SU-DHL-6 (cell line): Measurements from ENCODE around the gene PAQR4.

ENCODE experiments used
- H2AFZ ChIP-seq: fragments of 200-600 bp; sonication (generic); 2 replicates; pipeline ENCODE4 v1.6.1; 2014; ENCODE audit warnings: low read depth, mild to moderate bottlenecking, moderate library complexity, mixed read lengths, antibody characterized with exemption, low read length; ENCODE audit not compliant: severe bottlenecking
- H3F3A ChIP-seq: fragments of 200-600 bp; shearing (Covaris generic); 2 replicates; pipeline ENCODE4 v1.6.0; 2016; ENCODE audit warnings: antibody characterized with exemption, mild to moderate bottlenecking; ENCODE audit not compliant: insufficient read depth
- H3K27ac ChIP-seq: fragments of 200-600 bp; sonication (generic); 2 replicates; pipeline ENCODE4 v1.5.1; 2016; ENCODE audit warnings: low read depth, mild to moderate bottlenecking, low read length, moderate library complexity, mixed read lengths
- H3K27me3 ChIP-seq: fragments of 200-600 bp; sonication (generic), shearing (Covaris generic); 2 replicates; pipeline ENCODE4 v1.6.0; 2014; ENCODE audit warnings: mild to moderate bottlenecking, low read length
- H3K36me3 ChIP-seq: fragments of 200-600 bp; sonication (generic); 2 replicates; pipeline ENCODE4 v1.6.1; 2014; ENCODE audit warnings: mild to moderate bottlenecking, low read length, mixed read lengths
- H3K4me2 ChIP-seq: fragments of 300-600, 200-600 bp; shearing (Covaris generic), sonication (generic); 2 replicates; pipeline ENCODE4 v1.6.0; 2014; ENCODE audit warnings: low read length, low read depth, mild to moderate bottlenecking; ENCODE audit not compliant: poor library complexity, severe bottlenecking
- H3K4me3 ChIP-seq: fragments of 200-600 bp; sonication (generic); 2 replicates; pipeline ENCODE4 v1.5.1; 2014; ENCODE audit warnings: antibody characterized with exemption, low read length, mild to moderate bottlenecking, mixed read lengths; ENCODE audit not compliant: insufficient read depth, poor library complexity, severe bottlenecking
- H3K79me2 ChIP-seq: fragments of 200-600 bp; sonication (generic); 2 replicates; pipeline ENCODE4 v1.6.1; 2014; ENCODE audit warnings: mild to moderate bottlenecking, low read length, moderate library complexity; ENCODE audit not compliant: insufficient read depth
- H3K9ac ChIP-seq: fragments of 200-600 bp; sonication (generic); 2 replicates; pipeline ENCODE4 v1.7.0; 2014; ENCODE audit warnings: mild to moderate bottlenecking, low read length
- H3K9me2 ChIP-seq: fragments of 200-600 bp; sonication (generic); replicated peaks from 2 replicates; pipeline ENCODE4 v1.6.1; 2014; ENCODE audit warnings: low read length; ENCODE audit not compliant: insufficient read depth
- H3K9me3 ChIP-seq: fragments of 200-600 bp; sonication (generic); 2 replicates; pipeline ENCODE4 v1.6.1; 2014; ENCODE audit warnings: low read length, mixed read lengths; ENCODE audit not compliant: insufficient read depth
- H4K20me1 ChIP-seq: fragments of 200-600 bp; sonication (generic); 2 replicates; pipeline ENCODE4 v1.6.1; 2014; ENCODE audit warnings: low read depth, mild to moderate bottlenecking, antibody characterized with exemption, low read length, moderate library complexity, mixed read lengths
- EZH2phosphoT487 ChIP-seq: fragments of 200-600 bp; sonication (generic), shearing (Covaris generic); conservative IDR thresholded peaks from 2 replicates; pipeline ENCODE4 v1.6.1; 2018; ENCODE audit warnings: mild to moderate bottlenecking, antibody characterized with exemption, low read length, moderate library complexity, mixed read lengths
- TF ChIP-seq, protein P1 (sequence below): fragments of 200-600 bp; sonication (generic); IDR thresholded peaks from one replicate; pipeline ENCODE4 v1.5.1; 2017; ENCODE audit warnings: antibody characterized with exemption, mild to moderate bottlenecking, low read length, moderate library complexity; ENCODE audit not compliant: insufficient read depth, poor library complexity, severe bottlenecking

The PAQR4 gene

DNA sequence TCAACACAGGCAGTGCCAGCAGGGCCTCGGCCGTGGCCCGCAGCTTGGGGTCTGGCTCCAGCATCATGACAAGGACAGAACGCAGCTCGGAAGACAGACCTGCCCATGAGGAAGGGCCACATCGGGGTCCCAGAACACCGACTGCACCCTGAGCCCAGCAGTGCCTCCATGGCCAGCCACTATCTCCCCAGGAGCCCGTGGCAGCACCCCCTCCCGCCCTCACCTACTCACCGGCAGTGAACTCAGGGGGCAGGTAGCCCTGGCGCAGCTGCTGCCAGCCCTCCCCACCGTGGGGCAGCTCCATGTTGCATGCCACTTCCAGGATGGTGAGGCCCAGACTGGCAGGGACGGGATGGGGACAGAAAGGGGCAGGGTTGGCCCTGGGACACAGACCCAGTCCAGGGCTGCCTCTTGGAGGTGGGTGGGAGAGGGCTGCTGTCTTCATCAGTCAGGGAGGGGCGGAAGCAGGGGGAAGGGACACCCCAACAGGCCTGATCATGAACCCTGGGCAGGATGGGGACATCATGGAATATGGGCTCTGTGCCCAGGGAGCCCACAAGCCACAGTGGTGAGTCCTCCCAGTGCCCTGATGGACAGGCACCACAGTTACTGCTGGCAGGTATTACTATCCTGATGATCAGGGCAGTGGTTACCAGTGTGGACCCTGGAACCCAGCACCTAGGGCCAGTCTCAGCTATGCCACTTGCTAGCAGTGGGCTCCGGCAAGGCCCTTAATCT, 5.3 kb downstream of the PAQR4 start:
- Histone ChIP-seq H3K9me2 (no peaks in the 10 kb centered on the region), H3K9ac (no peak overlapping the region), H2AFZ (no peak overlapping the region), H3K79me2 (peaks cover 39% of the 10 kb centered on the region), H3K36me3 (no peaks in the 10 kb centered on the region), H3F3A (peaks cover 40% of the 10 kb centered on the region), H3K9me3 (no peaks in the 10 kb centered on the region), H3K27ac (no peak overlapping the region), H3K27me3 (no peaks in the 10 kb centered on the region), H3K4me2 (no peak overlapping the region), H3K4me3 (no peak overlapping the region), H4K20me1 (peaks cover 4% of the 10 kb centered on the region; the same call in 1 of the 2 replicates)
- TF ChIP-seq EZH2phosphoT487 = no peak
- TF ChIP-seq, protein P1, sequence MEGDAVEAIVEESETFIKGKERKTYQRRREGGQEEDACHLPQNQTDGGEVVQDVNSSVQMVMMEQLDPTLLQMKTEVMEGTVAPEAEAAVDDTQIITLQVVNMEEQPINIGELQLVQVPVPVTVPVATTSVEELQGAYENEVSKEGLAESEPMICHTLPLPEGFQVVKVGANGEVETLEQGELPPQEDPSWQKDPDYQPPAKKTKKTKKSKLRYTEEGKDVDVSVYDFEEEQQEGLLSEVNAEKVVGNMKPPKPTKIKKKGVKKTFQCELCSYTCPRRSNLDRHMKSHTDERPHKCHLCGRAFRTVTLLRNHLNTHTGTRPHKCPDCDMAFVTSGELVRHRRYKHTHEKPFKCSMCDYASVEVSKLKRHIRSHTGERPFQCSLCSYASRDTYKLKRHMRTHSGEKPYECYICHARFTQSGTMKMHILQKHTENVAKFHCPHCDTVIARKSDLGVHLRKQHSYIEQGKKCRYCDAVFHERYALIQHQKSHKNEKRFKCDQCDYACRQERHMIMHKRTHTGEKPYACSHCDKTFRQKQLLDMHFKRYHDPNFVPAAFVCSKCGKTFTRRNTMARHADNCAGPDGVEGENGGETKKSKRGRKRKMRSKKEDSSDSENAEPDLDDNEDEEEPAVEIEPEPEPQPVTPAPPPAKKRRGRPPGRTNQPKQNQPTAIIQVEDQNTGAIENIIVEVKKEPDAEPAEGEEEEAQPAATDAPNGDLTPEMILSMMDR = no peak

DNA sequence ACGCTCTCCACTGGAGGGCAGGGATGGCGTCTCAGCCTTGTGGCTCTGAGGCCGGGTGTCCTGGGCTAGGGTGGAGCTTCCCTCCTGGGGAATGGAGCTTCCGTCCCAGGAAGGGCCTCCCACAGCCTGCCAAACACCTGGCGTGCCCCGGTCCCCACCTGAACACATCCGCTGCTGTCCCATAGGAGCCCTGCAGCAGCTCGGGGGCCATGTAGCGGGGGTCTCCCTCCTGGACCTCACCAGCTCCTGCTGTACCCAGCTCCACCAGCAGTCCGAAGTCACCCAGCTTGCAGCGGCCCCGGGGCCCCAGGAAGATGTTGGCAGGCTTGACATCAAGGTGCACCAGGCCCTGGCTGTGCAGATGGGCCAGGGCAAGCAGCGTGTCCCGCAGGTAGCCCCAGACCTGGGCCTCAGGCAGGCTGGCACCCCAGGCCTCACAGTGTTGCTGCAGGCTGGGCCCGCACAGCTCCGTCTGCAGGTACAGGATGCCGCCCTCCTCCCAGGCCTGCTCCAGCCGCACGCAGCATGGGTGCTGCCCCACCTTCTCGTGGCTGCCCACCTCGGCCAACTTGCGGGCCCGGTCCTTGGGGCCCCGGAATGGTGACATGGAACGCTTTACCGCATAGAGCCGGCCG, 6.1 kb downstream of the PAQR4 start:
- H3K9me3 ChIP-seq = no peaks in the 10 kb centered on the region
- H3K36me3 ChIP-seq = no peaks in the 10 kb centered on the region
- no peaks in the 10 kb centered on the region for H3K27me3 ChIP-seq
- peaks cover 4% of the 10 kb centered on the region; the same call in 1 of the 2 replicates for H4K20me1 ChIP-seq
- no peak for TF ChIP-seq EZH2phosphoT487
- TF ChIP-seq, protein P1 = no peak
- no peak overlapping the region for H3K4me2 ChIP-seq
- no peak overlapping the region for H2AFZ ChIP-seq
- peaks cover 37% of the 10 kb centered on the region for H3K79me2 ChIP-seq
- H3F3A ChIP-seq = peaks cover 40% of the 10 kb centered on the region
- H3K9ac ChIP-seq = no peak overlapping the region
- no peak overlapping the region for H3K4me3 ChIP-seq
- H3K9me2 ChIP-seq = no peaks in the 10 kb centered on the region
- no peak overlapping the region for H3K27ac ChIP-seq

DNA sequence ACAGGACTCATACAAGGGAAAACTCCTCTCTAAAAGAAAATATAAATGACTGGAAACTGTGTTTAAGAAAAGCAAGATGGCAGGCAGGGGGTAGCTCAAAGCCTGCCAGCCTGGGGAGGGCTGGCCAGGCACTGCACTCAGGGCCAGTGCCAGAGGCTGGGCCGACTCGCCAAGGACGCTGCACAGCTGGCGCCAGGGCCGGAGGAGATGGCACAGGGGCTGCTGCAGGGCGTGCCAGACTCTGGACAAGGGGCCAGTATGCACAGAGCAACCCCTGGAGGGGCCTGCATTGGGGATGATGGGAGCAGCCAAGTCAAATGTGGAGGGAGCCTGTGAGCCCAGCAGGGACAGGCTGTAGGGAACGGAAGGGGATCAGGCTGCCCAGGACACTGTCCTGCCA, 7.1 kb downstream of the PAQR4 start:
- Histone ChIP-seq H4K20me1 (peaks cover 4% of the 10 kb centered on the region; the same call in 1 of the 2 replicates), H3K36me3 (no peaks in the 10 kb centered on the region)

More for the DNA sequence above, 7.1 kb downstream of the PAQR4 start:
- TF ChIP-seq, protein P1 = no peak
- no peak for TF ChIP-seq EZH2phosphoT487
- Histone ChIP-seq H3K27me3 (no peaks in the 10 kb centered on the region), H3K27ac (no peak overlapping the region), H2AFZ (no peak overlapping the region), H3K4me3 (no peak overlapping the region), H3K79me2 (peaks cover 28% of the 10 kb centered on the region), H3F3A (peaks cover 31% of the 10 kb centered on the region), H3K9me2 (no peaks in the 10 kb centered on the region), H3K4me2 (no peak overlapping the region), H3K9me3 (no peaks in the 10 kb centered on the region), H3K9ac (no peak overlapping the region)
